H1 (cell line): Measurements from ENCODE around the gene CAPN13. TPM values are rescaled to one million over a fixed set of nuclear protein-coding genes. Genes with fewer than 3 reads are reported as not detected.

Experiments
- CTCF ChIA-PET: fragments of 300-600 bp; sonication (Branson Sonifier 250); formaldehyde crosslinking; loops from one replicate; lab custom pipeline; 2021; ENCODE audit not compliant: partially characterized antibody; lab: Charles Lee
- POLR2A ChIA-PET: fragments of 300-600 bp; sonication (Branson Sonifier 250); formaldehyde crosslinking; loops from one replicate; lab custom pipeline; 2021; ENCODE audit warnings: inconsistent platforms; ENCODE audit not compliant: partially characterized antibody; lab: Charles Lee
- DNase-seq, 2 experiments: peaks; one replicate each; pipeline versions ENCODE4 v3.0.0 to v3.0.0-alpha.2; 2010 to 2022; ENCODE audit warnings: low spot score in 2 of 2, low read depth in 1 of 2, mixed read lengths in 1 of 2
- FAIRE-seq: peaks from 2 replicates; lab custom pipeline; 2011; peaks lifted over from hg19 to GRCh38; lab: Jason Lieb, UNC
- H2AFZ ChIP-seq: 2 replicates; pipeline ENCODE4 v1.8.1; 2012; ENCODE audit warnings: low read length, inconsistent platforms
- H2AK5ac ChIP-seq: 2 replicates; pipeline ENCODE4 v1.6.1; 2013; ENCODE audit warnings: low read depth, low read length
- H2BK120ac ChIP-seq: replicated peaks from 2 replicates; pipeline ENCODE3; 2013; ENCODE audit warnings: low read depth, low read length, inconsistent platforms
- H2BK12ac ChIP-seq: 2 replicates; pipeline ENCODE4 v1.6.1; 2013; ENCODE audit warnings: low read depth, low read length
- H2BK15ac ChIP-seq: 2 replicates; pipeline ENCODE4 v1.6.1; 2013; ENCODE audit warnings: low read length
- H2BK20ac ChIP-seq: 2 replicates; pipeline ENCODE4 v1.6.1; 2013; ENCODE audit warnings: low read length
- H2BK5ac ChIP-seq: 2 replicates; pipeline ENCODE4 v1.6.1; 2013; ENCODE audit warnings: low read depth, low read length
- H3K14ac ChIP-seq: 2 replicates; pipeline ENCODE4 v1.6.1; 2013; ENCODE audit warnings: inconsistent platforms; ENCODE audit not compliant: insufficient read length
- H3K18ac ChIP-seq: 2 replicates; pipeline ENCODE4 v1.6.1; 2013; ENCODE audit warnings: low read length; ENCODE audit errors: extremely low read depth
- H3K23ac ChIP-seq: 2 replicates; pipeline ENCODE4 v1.6.1; 2013; ENCODE audit warnings: inconsistent platforms; ENCODE audit not compliant: insufficient read length
- H3K23me2 ChIP-seq: 2 replicates; pipeline ENCODE4 v1.6.1; 2013; ENCODE audit warnings: low read depth, low read length
- H3K27ac ChIP-seq: 2 replicates; pipeline ENCODE4 v1.6.1; 2011; ENCODE audit warnings: low read depth, low read length, inconsistent platforms
- H3K27me3 ChIP-seq, 4 experiments: replicated peaks in 1 of 4; 1 replicate in 1 of 4; 2 replicates in 3 of 4; pipeline versions ENCODE4 v1.6.1 to v1.8.1; 2011 to 2013; ENCODE audit warnings: low read length in 3 of 4, mild to moderate bottlenecking in 3 of 4, inconsistent platforms in 2 of 4, mixed read lengths in 2 of 4, moderate library complexity in 1 of 4; ENCODE audit not compliant: control insufficient read depth in 3 of 4, insufficient read depth in 3 of 4; ENCODE audit errors: extremely low read depth in 1 of 4
- H3K36me3 ChIP-seq, 4 experiments: 2 replicates each; pipeline versions ENCODE4 v1.6.1 to v1.8.1; 2011 to 2013; ENCODE audit warnings: mild to moderate bottlenecking in 4 of 4, low read length in 3 of 4, moderate library complexity in 2 of 4, control low read depth in 1 of 4, inconsistent platforms in 1 of 4; ENCODE audit not compliant: insufficient read depth in 4 of 4, control insufficient read depth in 2 of 4
- H3K4ac ChIP-seq: replicated peaks from 2 replicates; pipeline ENCODE3; 2013; ENCODE audit warnings: low read length, low read depth, mixed read lengths, inconsistent platforms; ENCODE audit not compliant: insufficient read length
- H3K4me1 ChIP-seq, 4 experiments: replicated peaks in 1 of 4; 1 replicate in 1 of 4; 2 replicates in 3 of 4; pipeline versions ENCODE4 v1.6.1 to v1.8.1; 2011 to 2013; ENCODE audit warnings: low read length in 3 of 4, inconsistent platforms in 2 of 4, mixed read lengths in 1 of 4; ENCODE audit not compliant: insufficient read depth in 4 of 4, control insufficient read depth in 3 of 4
- H3K4me2 ChIP-seq, 2 experiments: 2 replicates each; pipeline versions ENCODE4 v1.6.1 to v1.8.1; 2011 to 2013; ENCODE audit warnings: low read depth in 2 of 2, low read length in 2 of 2, control low read depth in 1 of 2, inconsistent platforms in 1 of 2, mild to moderate bottlenecking in 1 of 2; ENCODE audit not compliant: insufficient read depth in 1 of 2
- H3K4me3 ChIP-seq, 4 experiments: fragments of 200-600, 300-600 bp in 1 of 4; sonication (generic), shearing (Covaris generic), sonication (Bioruptor Twin) in 1 of 4; 2 replicates each; pipeline versions ENCODE4 v1.5.1 to v1.8.1; 2011 to 2016; ENCODE audit warnings: low read length in 4 of 4, low read depth in 3 of 4, control low read depth in 2 of 4, inconsistent platforms in 2 of 4, mild to moderate bottlenecking in 2 of 4, mixed read lengths in 1 of 4, moderate library complexity in 1 of 4; ENCODE audit not compliant: insufficient read depth in 2 of 4; ENCODE audit errors: extremely low read depth in 1 of 4
- H3K56ac ChIP-seq: replicated peaks from 2 replicates; pipeline ENCODE3; 2013; ENCODE audit warnings: low read depth, mild to moderate bottlenecking, mixed read lengths, low read length, inconsistent platforms; ENCODE audit not compliant: insufficient read length
- H3K79me1 ChIP-seq: 2 replicates; pipeline ENCODE4 v1.6.1; 2013; ENCODE audit warnings: low read depth, low read length, control low read depth
- H3K79me2 ChIP-seq, 2 experiments: 2 replicates each; pipeline versions ENCODE4 v1.6.1 to v1.8.1; 2012 to 2013; ENCODE audit warnings: low read length in 2 of 2, mild to moderate bottlenecking in 2 of 2, inconsistent platforms in 1 of 2; ENCODE audit not compliant: insufficient read depth in 2 of 2, control insufficient read depth in 1 of 2
- H3K9ac ChIP-seq, 4 experiments: replicated peaks in 1 of 4; 1 replicate in 1 of 4; 2 replicates in 3 of 4; pipeline versions ENCODE4 v1.6.1 to v1.8.1; 2011 to 2013; ENCODE audit warnings: low read depth in 3 of 4, low read length in 3 of 4, control low read depth in 2 of 4, mild to moderate bottlenecking in 2 of 4, moderate library complexity in 2 of 4, inconsistent platforms in 1 of 4; ENCODE audit errors: extremely low read depth in 1 of 4
- H3K9me3 ChIP-seq, 2 experiments: 2 replicates each; pipeline versions ENCODE4 v1.6.1 to v1.8.1; 2012 to 2013; ENCODE audit warnings: mild to moderate bottlenecking in 2 of 2, moderate library complexity in 2 of 2, control low read depth in 1 of 2, inconsistent platforms in 1 of 2, low read depth in 1 of 2, low read length in 1 of 2, mixed read lengths in 1 of 2; ENCODE audit not compliant: insufficient read depth in 2 of 2
- H4K20me1 ChIP-seq, 2 experiments: replicated peaks in 1 of 2; 2 replicates each; pipeline versions ENCODE3 to v1.8.1; 2011 to 2013; ENCODE audit warnings: inconsistent platforms in 2 of 2, low read length in 2 of 2, mild to moderate bottlenecking in 1 of 2; ENCODE audit not compliant: insufficient read depth in 2 of 2, control insufficient read depth in 1 of 2
- H4K5ac ChIP-seq: 2 replicates; pipeline ENCODE4 v1.6.1; 2013; ENCODE audit warnings: low read length, low read depth, mixed read lengths, inconsistent platforms; ENCODE audit not compliant: insufficient read length
- H4K8ac ChIP-seq: 2 replicates; pipeline ENCODE4 v1.8.0; 2013; ENCODE audit warnings: mild to moderate bottlenecking, moderate library complexity, low read length, inconsistent platforms; ENCODE audit not compliant: insufficient read depth; ENCODE audit errors: extremely low read depth
- H4K91ac ChIP-seq: replicated peaks from 2 replicates; pipeline ENCODE3; 2013; ENCODE audit warnings: low read length, mixed read lengths, inconsistent platforms; ENCODE audit not compliant: insufficient read length
- ASH2L ChIP-seq: fragments of 200-600, 300-600 bp; sonication (generic); IDR thresholded peaks from one replicate; pipeline ENCODE4 v1.7.1; 2017; ENCODE audit warnings: low read length
- EGR1 ChIP-seq: IDR thresholded peaks from 2 replicates; pipeline ENCODE4 v1.6.1; 2011; ENCODE audit warnings: low read depth, low read length, borderline replicate concordance
- JUN ChIP-seq: IDR thresholded peaks from 2 replicates; pipeline ENCODE4 v1.6.1; 2011; ENCODE audit warnings: low read depth, mild to moderate bottlenecking, improper control_type of control experiment, low read length
- KDM4A ChIP-seq: IDR thresholded peaks from one replicate; pipeline ENCODE4 v1.7.1; 2012; ENCODE audit warnings: low read depth, mild to moderate bottlenecking, moderate library complexity, low read length, inconsistent platforms; ENCODE audit not compliant: severe bottlenecking
- KDM5A ChIP-seq: fragments of 200-600 bp; IDR thresholded peaks from 2 replicates; pipeline ENCODE4 v1.7.1; 2012; ENCODE audit warnings: mild to moderate bottlenecking, low read length, inconsistent platforms, mixed read lengths
- NANOG ChIP-seq: IDR thresholded peaks from 2 replicates; pipeline ENCODE4 v1.6.1; 2011; ENCODE audit warnings: low read length, low read depth, mild to moderate bottlenecking, inconsistent platforms; ENCODE audit not compliant: insufficient read depth, poor library complexity, severe bottlenecking
- POLR2A ChIP-seq, 2 experiments: IDR thresholded peaks; 1 replicate in 1 of 2; 2 replicates in 1 of 2; pipeline ENCODE4 v1.6.1; 2011; ENCODE audit warnings: low read depth in 2 of 2, low read length in 2 of 2, mild to moderate bottlenecking in 2 of 2; ENCODE audit errors: control extremely low read depth in 1 of 2
- RBBP5 ChIP-seq: IDR thresholded peaks from 2 replicates; pipeline ENCODE4 v1.7.1; 2012; ENCODE audit warnings: low read depth, mild to moderate bottlenecking, inconsistent platforms, low read length, moderate library complexity, borderline replicate concordance
- RFX5 ChIP-seq: IDR thresholded peaks from 2 replicates; pipeline ENCODE4 v1.6.1; 2011; ENCODE audit warnings: low read depth, low read length, improper control_type of control experiment, borderline replicate concordance
- SP2 ChIP-seq: IDR thresholded peaks from 2 replicates; pipeline ENCODE4 v1.6.1; 2012; ENCODE audit warnings: mild to moderate bottlenecking, low read length, inconsistent platforms
- TCF12 ChIP-seq: IDR thresholded peaks from 2 replicates; pipeline ENCODE4 v1.6.1; 2011; ENCODE audit warnings: low read depth, mild to moderate bottlenecking, low read length
- TEAD4 ChIP-seq: IDR thresholded peaks from 2 replicates; pipeline ENCODE4 v1.6.1; 2012; ENCODE audit warnings: low read depth, low read length, inconsistent platforms, mixed read lengths
- WGBS, 2 experiments: shearing (Covaris generic) in 1 of 2; methylation state at CpG; one replicate each; pipeline versions ENCODE4 v1.1.6 to v1.1.7; 2013 to 2015; ENCODE audit warnings: low lambda C conversion rate in 2 of 2, mixed read lengths in 2 of 2, inconsistent platforms in 1 of 2, low coverage in 1 of 2, missing lambda C conversion rate in 1 of 2; ENCODE audit not compliant: insufficient replicate concordance in 2 of 2, insufficient coverage in 1 of 2, insufficient read length in 1 of 2; ENCODE audit errors: extremely low coverage in 1 of 2, missing lambda C conversion rate in 1 of 2; 5-methylcytosine and 5-hydroxymethylcytosine counted together
- polyA plus RNA-seq, 7 experiments: library from polyadenylated mRNA; depleted of rRNA in 3 of 7; stranded (reverse) in 5 of 7; unstranded in 2 of 7; fragments of >200 nt in 5 of 7; fragments of 200-250 nt in 2 of 7; gene quantifications; 1 replicate in 5 of 7; 2 replicates in 1 of 7; 4 replicates in 1 of 7; pipeline versions ENCODE4 v1.2.1 to v1.2.3, GENCODE V29; 2011 to 2013; ENCODE audit warnings: missing spikeins in 2 of 7, mixed read lengths in 2 of 7
- total RNA-seq: library from RNA; stranded (reverse); fragmentation: NEBNext Ultra II Directional; extraction: Animal tissue kit (Norgen Biotek cat#: 25700); gene quantifications from 2 replicates; pipeline ENCODE4 v1.2.1, GENCODE V29; 2021
- TF ChIP-seq, protein P1 (sequence below): IDR thresholded peaks from 2 replicates; pipeline ENCODE4 v1.6.1; 2012; ENCODE audit warnings: low read length, inconsistent platforms

Gene CAPN13
- total and polyA plus RNA-seq, 2 of the 8 experiments (the other 6 are each of a cell fraction or from before 2014, with no cell fraction given), result 2.4 TPM

DNA sequence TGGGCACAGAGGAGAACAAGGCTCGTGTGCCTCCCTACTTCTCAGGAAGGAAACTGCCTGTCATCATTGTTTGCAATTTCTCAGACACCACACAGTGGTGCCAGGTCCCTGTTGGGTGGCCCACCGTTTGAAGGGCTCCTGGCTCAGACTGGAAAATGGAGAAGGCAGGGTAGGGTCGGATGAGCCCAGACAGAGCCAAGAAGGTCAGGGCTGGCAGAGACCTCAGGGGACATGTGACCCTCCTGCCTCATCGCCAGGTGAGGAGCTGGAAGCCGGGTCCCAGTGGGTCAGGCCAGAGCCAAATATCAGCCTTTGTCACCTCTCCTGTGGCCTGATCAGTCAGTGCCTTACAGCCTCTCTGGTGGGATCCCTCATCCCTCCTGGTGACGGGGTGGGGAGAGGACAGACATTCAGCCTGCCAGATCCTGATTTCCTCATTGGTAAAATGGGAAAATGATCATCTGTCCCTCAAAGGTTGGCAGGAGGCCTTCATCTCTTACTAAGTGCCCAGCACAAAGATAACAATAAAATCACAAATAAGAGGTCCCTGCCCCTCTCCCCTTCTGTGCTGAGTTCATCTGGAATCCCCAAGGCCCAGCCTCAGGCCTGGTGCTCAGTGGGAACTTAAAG, 117.6 kb downstream of the CAPN13 start:
- whole genome bisulfite sequencing, 2 experiments, result 83% methylated on average over 6 of the region's 6 CpGs; no CpG with 5 or more reads in 1 of the 2 experiments
- no peaks in the 10 kb centered on the region for H3K36me3 ChIP-seq
- no peak overlapping the region for H2BK15ac ChIP-seq
- H3K9me3 ChIP-seq, result no peaks in the 10 kb centered on the region
- no peak for FAIRE-seq
- no peak overlapping the region for H2BK20ac ChIP-seq
- H3K4me1 ChIP-seq, result no peaks in the 10 kb centered on the region
- no peaks in the 10 kb centered on the region for H4K20me1 ChIP-seq
- H2AK5ac ChIP-seq, result no peak overlapping the region
- no peak overlapping the region for H3K4me3 ChIP-seq
- no peak overlapping the region for H2BK12ac ChIP-seq
- no peak overlapping the region for H3K4ac ChIP-seq
- POLR2A ChIA-PET, result no interaction called here
- CTCF ChIA-PET, result interaction anchor here (1.0 to 13.9 kb wide), 5 partner anchors 7 to 453 kb away, joined by 3 to 217 read pairs (median 3); no protein-coding TSS in a partner anchor
- no peak overlapping the region for H4K8ac ChIP-seq
- no peaks in the 10 kb centered on the region for H3K27me3 ChIP-seq
- H3K79me2 ChIP-seq, result no peaks in the 10 kb centered on the region
- no peak overlapping the region for H3K9ac ChIP-seq
- no peaks in the 10 kb centered on the region for H3K23me2 ChIP-seq
- no peak overlapping the region for H3K14ac ChIP-seq
- no peak overlapping the region for H3K4me2 ChIP-seq
- no peak overlapping the region for H3K18ac ChIP-seq
- no peak overlapping the region for H2AFZ ChIP-seq
- H2BK5ac ChIP-seq, result no peak overlapping the region
- peak in 1 of 2 experiments; percentile 29 for DNase-seq
- H2BK120ac ChIP-seq, result no peak overlapping the region
- no peak overlapping the region for H3K23ac ChIP-seq
- H3K56ac ChIP-seq, result no peak overlapping the region
- no peak overlapping the region for H4K91ac ChIP-seq
- no peak overlapping the region for H3K27ac ChIP-seq
- no peaks in the 10 kb centered on the region for H3K79me1 ChIP-seq
- H4K5ac ChIP-seq, result no peak overlapping the region
- TF ChIP-seq NANOG (no peak), POLR2A (IDR thresholded peaks at IDR 0.05; ENCODE audit: control extremely low read depth in 1 of 2, low read depth in 2 of 2, low read length in 2 of 2) (no peak), KDM4A (no peak), ASH2L (no peak), RBBP5 (no peak), EGR1 (no peak), JUN (no peak), TEAD4 (no peak), RFX5 (no peak), KDM5A (no peak), SP2 (no peak), TCF12 (no peak)
- TF ChIP-seq, protein P1, sequence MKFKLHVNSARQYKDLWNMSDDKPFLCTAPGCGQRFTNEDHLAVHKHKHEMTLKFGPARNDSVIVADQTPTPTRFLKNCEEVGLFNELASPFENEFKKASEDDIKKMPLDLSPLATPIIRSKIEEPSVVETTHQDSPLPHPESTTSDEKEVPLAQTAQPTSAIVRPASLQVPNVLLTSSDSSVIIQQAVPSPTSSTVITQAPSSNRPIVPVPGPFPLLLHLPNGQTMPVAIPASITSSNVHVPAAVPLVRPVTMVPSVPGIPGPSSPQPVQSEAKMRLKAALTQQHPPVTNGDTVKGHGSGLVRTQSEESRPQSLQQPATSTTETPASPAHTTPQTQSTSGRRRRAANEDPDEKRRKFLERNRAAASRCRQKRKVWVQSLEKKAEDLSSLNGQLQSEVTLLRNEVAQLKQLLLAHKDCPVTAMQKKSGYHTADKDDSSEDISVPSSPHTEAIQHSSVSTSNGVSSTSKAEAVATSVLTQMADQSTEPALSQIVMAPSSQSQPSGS, result no peak
